PC-3 (cell line): ENCODE data around the gene THEM4. TPM values are rescaled to one million over a fixed set of nuclear protein-coding genes. Genes with fewer than 3 reads are reported as not detected.

ENCODE experiments used
- ATAC-seq: fragments of 200-7000 bp; cut with Tn5 transposase; 2 replicates; pipeline ENCODE4 v1.9.1; 2020; ENCODE audit warnings: mild to moderate bottlenecking, moderate library complexity
- BruUV-seq: library from RNA; stranded (reverse); fragments of 400-500 nt; replicated peaks from 2 replicates; lab custom pipeline; 2021; lab: Mats Ljungman, UMichigan
- CTCF ChIA-PET: fragments of 300-600 bp; sonication (Branson Sonifier 250); formaldehyde crosslinking; loops from one replicate; lab custom pipeline; 2022; ENCODE audit warnings: antibody characterized with exemption; lab: Charles Lee
- POLR2A ChIA-PET: fragments of 300-600 bp; sonication (Branson Sonifier 250); formaldehyde crosslinking; loops from one replicate; lab custom pipeline; 2022; ENCODE audit warnings: antibody characterized with exemption; ENCODE audit not compliant: unreplicated experiment; lab: Charles Lee
- DNase-seq: peaks from one replicate; pipeline ENCODE4 v3.0.0-alpha.2; 2015
- H2AFZ ChIP-seq: fragments of 300-600 bp; sonication (generic); 2 replicates; pipeline ENCODE4 v1.6.0; 2016; ENCODE audit warnings: antibody characterized with exemption, low read length
- H3F3A ChIP-seq: fragments of 300-600 bp; sonication (generic); one replicate; pipeline ENCODE4 v1.6.0; 2017; ENCODE audit warnings: antibody characterized with exemption, low read length, control low read depth, mild to moderate bottlenecking; ENCODE audit not compliant: unreplicated experiment
- H3K27ac ChIP-seq: fragments of 300-600 bp; sonication (generic); 2 replicates; pipeline ENCODE4 v1.5.1; 2016; ENCODE audit warnings: mild to moderate bottlenecking, low read length
- H3K27me3 ChIP-seq: fragments of 300-600 bp; sonication (generic); 2 replicates; pipeline ENCODE4 v1.6.1; 2016; ENCODE audit warnings: low read length, mixed read lengths
- H3K36me3 ChIP-seq: fragments of 300-600 bp; sonication (generic); 2 replicates; pipeline ENCODE4 v1.6.1; 2016; ENCODE audit warnings: low read depth, mixed run types, low read length, mixed read lengths
- H3K4me1 ChIP-seq: fragments of 300-600 bp; sonication (generic); 2 replicates; pipeline ENCODE4 v1.5.1; 2016; ENCODE audit warnings: low read length; ENCODE audit not compliant: insufficient read depth
- H3K4me2 ChIP-seq: fragments of 300-600 bp; sonication (generic); 2 replicates; pipeline ENCODE4 v1.6.0; 2016; ENCODE audit warnings: low read length
- H3K4me3 ChIP-seq: fragments of 300-600 bp; sonication (generic); 2 replicates; pipeline ENCODE4 v1.5.1; 2016; ENCODE audit warnings: mild to moderate bottlenecking, low read length, mixed read lengths
- H3K79me2 ChIP-seq: fragments of 300-600 bp; sonication (generic); 2 replicates; pipeline ENCODE4 v1.6.1; 2017; ENCODE audit warnings: low read length, mixed read lengths
- H3K9ac ChIP-seq: fragments of 300-600 bp; sonication (generic); 2 replicates; pipeline ENCODE4 v1.6.0; 2016; ENCODE audit warnings: mild to moderate bottlenecking, low read length
- H3K9me2 ChIP-seq: fragments of 300-600 bp; sonication (generic); replicated peaks from 2 replicates; pipeline ENCODE4 v1.6.1; 2016; ENCODE audit warnings: mixed run types, low read length, mixed read lengths
- H3K9me3 ChIP-seq: fragments of 300-600 bp; sonication (generic); 2 replicates; pipeline ENCODE4 v1.6.1; 2016; ENCODE audit warnings: low read length, mixed read lengths
- H4K20me1 ChIP-seq: fragments of 300-600 bp; sonication (generic); 2 replicates; pipeline ENCODE4 v1.6.1; 2016; ENCODE audit warnings: low read length, mixed read lengths
- CTCF ChIP-seq: fragments of 300-600 bp; sonication (generic); conservative IDR thresholded peaks from 2 replicates; pipeline ENCODE4 v1.5.1; 2017; ENCODE audit warnings: antibody characterized with exemption, low read depth, mild to moderate bottlenecking, low read length
- EZH2 ChIP-seq: fragments of 300-600 bp; sonication (generic); IDR thresholded peaks from one replicate; pipeline ENCODE4 v1.6.1; 2017; ENCODE audit warnings: antibody characterized with exemption, mild to moderate bottlenecking, low read length; ENCODE audit not compliant: unreplicated experiment
- EZH2phosphoT487 ChIP-seq: fragments of 300-600 bp; sonication (generic); IDR thresholded peaks from 2 replicates; pipeline ENCODE4 v1.6.1; 2018; ENCODE audit warnings: mild to moderate bottlenecking, antibody characterized with exemption, low read length, borderline replicate concordance
- intact Hi-C: fragments of 100-400 bp; cut with micrococcal nuclease; formaldehyde crosslinking; loops from 2 replicates; pipeline ENCODE4 v1.9.0; 2023
- total RNA-seq: library from RNA; depleted of rRNA; stranded (reverse); fragments of >200 nt; gene quantifications from 2 replicates; pipeline ENCODE4 v1.2.3, GENCODE V29; 2014

Gene THEM4
- total RNA-seq, 1 experiment from 2014 or later = 18.1 TPM

GRCh38 chr1:151867321-151867720, 42.0 kb downstream of the THEM4 start:
- no peak overlapping the region for H3K27ac ChIP-seq
- ChIA-PET CTCF (interaction anchor here (0.6 kb wide), 1 partner anchor 31 kb away, joined by 3 read pairs; no protein-coding TSS in a partner anchor), POLR2A (no interaction called here)
- no peaks in the 10 kb centered on the region for H3K9me3 ChIP-seq
- TF ChIP-seq EZH2 (no peak), CTCF (no peak), EZH2phosphoT487 (no peak)
- no peak for DNase-seq
- ATAC-seq = no peak
- BruUV-seq = no TSS peak
- H3K4me2 ChIP-seq = no peak overlapping the region
- H3K27me3 ChIP-seq = no peaks in the 10 kb centered on the region
- no peaks in the 10 kb centered on the region for H3K9me2 ChIP-seq
- H3F3A ChIP-seq = no peaks in the 10 kb centered on the region
- intact Hi-C loops = no loop called here
- H3K4me1 ChIP-seq = no peaks in the 10 kb centered on the region
- H3K79me2 ChIP-seq = no peaks in the 10 kb centered on the region
- H3K4me3 ChIP-seq = no peak overlapping the region
- no peak overlapping the region for H3K9ac ChIP-seq
- H2AFZ ChIP-seq = no peak overlapping the region
- no peaks in the 10 kb centered on the region for H4K20me1 ChIP-seq
- no peaks in the 10 kb centered on the region for H3K36me3 ChIP-seq

- DNase-seq = no peak
- TF ChIP-seq CTCF (no peak), EZH2 (no peak), EZH2phosphoT487 (no peak)
- no peaks in the 10 kb centered on the region for H4K20me1 ChIP-seq
- H3F3A ChIP-seq = no peaks in the 10 kb centered on the region
- H3K4me1 ChIP-seq = no peaks in the 10 kb centered on the region
- H3K27me3 ChIP-seq = no peaks in the 10 kb centered on the region
- no peak for ATAC-seq
- BruUV-seq = no TSS peak
- POLR2A ChIA-PET = no interaction called here
- H3K9me2 ChIP-seq = no peaks in the 10 kb centered on the region
- intact Hi-C loops = no loop called here
- no peak overlapping the region for H2AFZ ChIP-seq
- no peak overlapping the region for H3K4me3 ChIP-seq
- H3K9me3 ChIP-seq = no peaks in the 10 kb centered on the region
- H3K79me2 ChIP-seq = no peaks in the 10 kb centered on the region
- H3K36me3 ChIP-seq = no peaks in the 10 kb centered on the region
- H3K4me2 ChIP-seq = no peak overlapping the region
- H3K27ac ChIP-seq = no peak overlapping the region
- CTCF ChIA-PET = no interaction called here
- no peak overlapping the region for H3K9ac ChIP-seq
Measured at GRCh38 chr1:151864411-151864810, 44.9 kb downstream of the THEM4 start.

GRCh38 chr1:151862604-151863003, 46.7 kb downstream of the THEM4 start:
- BruUV-seq = no TSS peak
- Histone ChIP-seq H3K79me2 (no peaks in the 10 kb centered on the region), H3K9ac (no peak overlapping the region), H3K36me3 (no peaks in the 10 kb centered on the region), H3K9me3 (no peaks in the 10 kb centered on the region), H3K27ac (no peak overlapping the region), H3F3A (no peaks in the 10 kb centered on the region), H3K4me3 (no peak overlapping the region), H2AFZ (no peak overlapping the region), H3K4me1 (no peaks in the 10 kb centered on the region), H3K4me2 (no peak overlapping the region), H3K27me3 (no peaks in the 10 kb centered on the region), H4K20me1 (no peaks in the 10 kb centered on the region), H3K9me2 (no peaks in the 10 kb centered on the region)
- intact Hi-C loops = no loop called here
- TF ChIP-seq EZH2phosphoT487 = no peak
- no peak for TF ChIP-seq EZH2
- no peak for TF ChIP-seq CTCF
- DNase-seq (no peak), ATAC-seq (no peak)
- ChIA-PET CTCF (no interaction called here), POLR2A (interaction anchor here (0.5 kb wide), 1 partner anchor 175 kb away, joined by 5 read pairs; the partner anchor contains the start of gene S100A11)
